ENCODE data around the gene CAMSAP1. TPM values are rescaled to one million over a fixed set of nuclear protein-coding genes. Genes with fewer than 3 reads are reported as not detected.

CAMSAP1 gene
- total and polyA plus RNA-seq, 3 donors from 2014 or later, result 44.1 to 102 (median 93.7) TPM

GRCh38 chr9:135793221-135794056 lies 113.9 kb downstream of the CAMSAP1 start:
- no peaks in the 10 kb centered on the region for H3K9me3 ChIP-seq
- no peak overlapping the region for H3K27ac ChIP-seq
- no peak for TF ChIP-seq POLR2A (IDR thresholded peaks at IDR 0.05)
- no peak for TF ChIP-seq CTCF (IDR thresholded peaks at IDR 0.05)
- WGBS, 2 donors, result 84 to 100% methylated on average over 5 to 15 of the region's 16 CpGs
- H3K27me3 ChIP-seq, result no peaks in the 10 kb centered on the region
- intact Hi-C loops (cut with DNase I; ENCODE audit: low total_unique reads), result no loop called here
- H3K4me3 ChIP-seq, result no peak overlapping the region
- H3K4me1 ChIP-seq, result peaks cover 3% of the 10 kb centered on the region
- no peak for DNase-seq
- no peaks in the 10 kb centered on the region for H3K36me3 ChIP-seq (ENCODE audit: low read depth, missing control alignments)

- H3K9me3 ChIP-seq, result no peaks in the 10 kb centered on the region
- no peak for DNase-seq
- H3K27ac ChIP-seq, result no peak overlapping the region
- no peak overlapping the region for H3K4me3 ChIP-seq
- intact Hi-C loops (cut with DNase I; ENCODE audit: low total_unique reads), result no loop called here
- WGBS, 2 donors, result 86 to 89% methylated on average over 23 to 31 of the region's 31 CpGs
- H3K36me3 ChIP-seq (ENCODE audit: low read depth, missing control alignments), result no peaks in the 10 kb centered on the region
- H3K4me1 ChIP-seq, result peaks cover 3% of the 10 kb centered on the region
- H3K27me3 ChIP-seq, result no peaks in the 10 kb centered on the region
- TF ChIP-seq CTCF (IDR thresholded peaks at IDR 0.05), result no peak
- TF ChIP-seq POLR2A (IDR thresholded peaks at IDR 0.05), result no peak
These were observed 114.8 kb downstream of the CAMSAP1 start for GRCh38 chr9:135792268-135793128.

GRCh38 chr9:135791431-135792267 lies 115.7 kb downstream of the CAMSAP1 start:
- intact Hi-C loops (cut with DNase I; ENCODE audit: low total_unique reads), result no loop called here
- H3K27me3 ChIP-seq, result no peaks in the 10 kb centered on the region
- DNase-seq, result no peak
- no peaks in the 10 kb centered on the region for H3K4me1 ChIP-seq
- no peaks in the 10 kb centered on the region for H3K9me3 ChIP-seq
- WGBS, 2 donors, result 78 to 89% methylated on average over 23 to 35 of the region's 35 CpGs
- no peak for TF ChIP-seq POLR2A (IDR thresholded peaks at IDR 0.05)
- TF ChIP-seq CTCF (IDR thresholded peaks at IDR 0.05), result no peak
- no peaks in the 10 kb centered on the region for H3K36me3 ChIP-seq (ENCODE audit: low read depth, missing control alignments)
- no peak overlapping the region for H3K4me3 ChIP-seq
- H3K27ac ChIP-seq, result no peak overlapping the region

GRCh38 chr9:135790850-135791249 lies 116.5 kb downstream of the CAMSAP1 start:
- no peaks in the 10 kb centered on the region for H3K9me3 ChIP-seq
- DNase-seq, result no peak
- no peaks in the 10 kb centered on the region for H3K4me1 ChIP-seq
- TF ChIP-seq POLR2A (IDR thresholded peaks at IDR 0.05) (no peak), CTCF (IDR thresholded peaks at IDR 0.05) (no peak)
- intact Hi-C loops (cut with DNase I; ENCODE audit: low total_unique reads), result no loop called here
- no peaks in the 10 kb centered on the region for H3K36me3 ChIP-seq (ENCODE audit: low read depth, missing control alignments)
- WGBS, 2 donors, result 80 to 88% methylated on average over 7 to 11 of the region's 11 CpGs
- no peak overlapping the region for H3K27ac ChIP-seq
- H3K27me3 ChIP-seq, result no peaks in the 10 kb centered on the region
- H3K4me3 ChIP-seq, result no peak overlapping the region
